HepG2 (cell line): Measurements from ENCODE around the gene CLDND2. TPM values are rescaled to one million over a fixed set of nuclear protein-coding genes. Genes with fewer than 3 reads are reported as not detected.

Experiments
- ATM ChIP-seq: fragments of 450-650 bp; IDR thresholded peaks from 2 replicates; pipeline ENCODE4 v1.7.1; 2017; ENCODE audit warnings: mild to moderate bottlenecking, borderline replicate concordance
- CENPT ChIP-seq: sonication (generic); formaldehyde crosslinking; IDR thresholded peaks from 2 replicates; pipeline ENCODE4 v1.8.0; 2022; ENCODE audit warnings: low read depth, mild to moderate bottlenecking, moderate library complexity, missing genetic modification reagents
- CREB1 ChIP-seq, 2 experiments: fragments of 450-650 bp in 1 of 2; IDR thresholded peaks; 2 replicates each; pipeline ENCODE4 v1.6.1; 2016 to 2017; ENCODE audit warnings: control low read depth in 1 of 2, mild to moderate bottlenecking in 1 of 2, missing compliant biosample characterization in 1 of 2, missing genetic modification characterization in 1 of 2
- KDM2A ChIP-seq: sonication (generic); formaldehyde crosslinking; IDR thresholded peaks from 2 replicates; pipeline ENCODE4 v1.4.0; 2020; ENCODE audit warnings: low read depth, missing genetic modification reagents, borderline replicate concordance
- NR2F1 ChIP-seq, 2 experiments: fragments of 450-650 bp in 1 of 2; formaldehyde crosslinking in 1 of 2; IDR thresholded peaks; 2 replicates each; pipeline versions ENCODE4 v1.5.0 to v1.6.1; 2016 to 2020; ENCODE audit warnings: mild to moderate bottlenecking in 1 of 2, missing compliant biosample characterization in 1 of 2, missing genetic modification reagents in 1 of 2, moderate library complexity in 1 of 2
- RAD21 ChIP-seq: fragments of 450-650 bp; formaldehyde crosslinking; IDR thresholded peaks from 2 replicates; pipeline ENCODE4 v1.5.0; 2020; ENCODE audit warnings: mild to moderate bottlenecking
- ZNF510 ChIP-seq: sonication (generic); formaldehyde crosslinking; IDR thresholded peaks from 2 replicates; pipeline ENCODE4 v1.4.0; 2020; ENCODE audit warnings: low read depth, mild to moderate bottlenecking, missing genetic modification reagents
- ZNF614 ChIP-seq: IDR thresholded peaks from 2 replicates; pipeline ENCODE4 v1.6.1; 2018; ENCODE audit warnings: missing biosample characterization, missing genetic modification reagents, inconsistent platforms, borderline replicate concordance
- ZNF672 ChIP-seq: sonication (generic); formaldehyde crosslinking; IDR thresholded peaks from 2 replicates; pipeline ENCODE4 v1.8.1; 2022; ENCODE audit warnings: missing genetic modification reagents
- ZNF790 ChIP-seq: sonication (generic); formaldehyde crosslinking; IDR thresholded peaks from 2 replicates; pipeline ENCODE4 v1.8.0; 2022; ENCODE audit warnings: missing genetic modification reagents, mild to moderate bottlenecking, borderline replicate concordance
- polyA plus RNA-seq, 8 experiments: library from polyadenylated mRNA; depleted of rRNA in 3 of 8; stranded (reverse) in 7 of 8; unstranded in 1 of 8; fragments of >200 nt; fragmentation: Illumina TruSeq in 4 of 8; extraction: Trizol in 4 of 8; gene quantifications; 2 replicates each; pipeline versions ENCODE4 v1.2.1 to v1.2.3, GENCODE V29; 2011 to 2016; ENCODE audit warnings: low read depth in 4 of 8, missing spikeins in 1 of 8, mixed read lengths in 1 of 8; ENCODE audit not compliant: insufficient read depth in 1 of 8
- total RNA-seq, 5 experiments: library from RNA; depleted of rRNA; stranded (reverse); fragments of >200 nt; fragmentation: Illumina TruSeq; extraction: Trizol; gene quantifications; 2 replicates each; pipeline ENCODE4 v1.2.3, GENCODE V29; 2016; ENCODE audit warnings: low read depth in 1 of 5
- TF ChIP-seq, protein P1 (sequence below): sonication (generic); formaldehyde crosslinking; IDR thresholded peaks from 2 replicates; pipeline ENCODE4 v1.4.0; 2020; ENCODE audit warnings: missing genetic modification reagents
- TF ChIP-seq, protein P2 (sequence below): sonication (generic); formaldehyde crosslinking; IDR thresholded peaks from 2 replicates; pipeline ENCODE4 v1.5.1; 2020; ENCODE audit warnings: missing genetic modification reagents, mild to moderate bottlenecking, borderline replicate concordance
- TF ChIP-seq, protein P3 (sequence below): sonication (generic); formaldehyde crosslinking; IDR thresholded peaks from 2 replicates; pipeline ENCODE4 v1.8.1; 2023; ENCODE audit warnings: missing genetic modification reagents, mild to moderate bottlenecking, borderline replicate concordance
- TF ChIP-seq, protein P4 (sequence below): sonication (generic); formaldehyde crosslinking; IDR thresholded peaks from 2 replicates; pipeline ENCODE4 v1.4.0; 2020; ENCODE audit warnings: missing genetic modification reagents, low read depth, mild to moderate bottlenecking, borderline replicate concordance
- TF ChIP-seq, protein P5 (sequence below): sonication (generic); formaldehyde crosslinking; IDR thresholded peaks from 2 replicates; pipeline ENCODE4 v1.4.0; 2020; ENCODE audit warnings: mild to moderate bottlenecking, missing genetic modification reagents
- TF ChIP-seq, protein P6 (sequence below): sonication (generic); formaldehyde crosslinking; IDR thresholded peaks from 2 replicates; pipeline ENCODE4 v1.8.1; 2022; ENCODE audit warnings: low read depth, mild to moderate bottlenecking, missing genetic modification reagents
- TF ChIP-seq, protein P7 (sequence below): sonication (generic); formaldehyde crosslinking; IDR thresholded peaks from 2 replicates; pipeline ENCODE4 v1.4.0; 2020; ENCODE audit warnings: missing genetic modification reagents

The CLDND2 gene
- total and polyA plus RNA-seq, 2 of the 13 experiments (the other 11 are each of a cell fraction or from before 2014, with no cell fraction given): 0.84 to 1.8 TPM

DNA sequence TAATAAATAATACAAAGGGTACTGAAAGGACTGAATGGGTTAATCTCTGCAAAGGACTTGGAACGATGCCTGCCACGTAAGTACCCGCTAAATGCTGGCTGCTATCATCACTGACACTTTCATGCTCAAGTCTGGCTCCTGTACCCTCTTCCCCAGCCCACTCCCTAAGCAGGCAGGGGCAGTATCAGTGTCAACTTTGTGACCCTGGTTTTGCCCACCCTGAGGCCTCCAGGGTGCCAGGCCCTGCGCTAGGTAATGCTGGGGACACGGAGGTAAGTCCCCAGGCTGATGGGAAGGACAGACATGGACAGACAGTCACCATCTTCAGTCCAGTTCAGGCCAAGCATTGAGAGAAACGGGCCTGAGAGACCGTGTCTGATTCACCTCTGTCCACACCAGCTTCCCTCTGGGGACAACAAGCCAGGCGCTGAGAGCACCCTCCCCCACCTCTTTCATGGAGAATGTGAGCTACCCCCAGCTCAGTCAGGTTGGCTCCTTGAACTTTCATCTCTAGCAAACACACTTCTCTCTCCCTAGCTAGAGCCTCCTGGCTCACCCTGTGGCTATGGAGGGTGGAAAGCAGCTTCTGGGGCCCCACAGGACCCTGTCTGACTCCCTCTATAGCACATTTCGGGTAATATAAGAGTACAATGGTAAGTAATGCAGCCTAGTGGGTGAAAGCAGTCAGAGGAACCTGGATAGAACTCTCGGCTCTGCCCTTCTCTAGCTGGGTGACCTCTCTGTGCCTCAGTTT lies 3.4 kb downstream of the CLDND2 start (continued):
- TF ChIP-seq, protein P1, sequence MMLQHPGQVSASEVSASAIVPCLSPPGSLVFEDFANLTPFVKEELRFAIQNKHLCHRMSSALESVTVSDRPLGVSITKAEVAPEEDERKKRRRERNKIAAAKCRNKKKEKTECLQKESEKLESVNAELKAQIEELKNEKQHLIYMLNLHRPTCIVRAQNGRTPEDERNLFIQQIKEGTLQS (CRISPR knock-in tag): 0 out of 2 replicates have a peak, but pooled peaks have one; percentile 45
- TF ChIP-seq, protein P2, sequence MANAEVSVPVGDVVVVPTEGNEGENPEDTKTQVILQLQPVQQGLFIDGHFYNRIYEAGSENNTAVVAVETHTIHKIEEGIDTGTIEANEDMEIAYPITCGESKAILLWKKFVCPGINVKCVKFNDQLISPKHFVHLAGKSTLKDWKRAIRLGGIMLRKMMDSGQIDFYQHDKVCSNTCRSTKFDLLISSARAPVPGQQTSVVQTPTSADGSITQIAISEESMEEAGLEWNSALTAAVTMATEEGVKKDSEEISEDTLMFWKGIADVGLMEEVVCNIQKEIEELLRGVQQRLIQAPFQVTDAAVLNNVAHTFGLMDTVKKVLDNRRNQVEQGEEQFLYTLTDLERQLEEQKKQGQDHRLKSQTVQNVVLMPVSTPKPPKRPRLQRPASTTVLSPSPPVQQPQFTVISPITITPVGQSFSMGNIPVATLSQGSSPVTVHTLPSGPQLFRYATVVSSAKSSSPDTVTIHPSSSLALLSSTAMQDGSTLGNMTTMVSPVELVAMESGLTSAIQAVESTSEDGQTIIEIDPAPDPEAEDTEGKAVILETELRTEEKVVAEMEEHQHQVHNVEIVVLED: no peak; the same call in 1 of the 2 replicates
- TF ChIP-seq, protein P3, sequence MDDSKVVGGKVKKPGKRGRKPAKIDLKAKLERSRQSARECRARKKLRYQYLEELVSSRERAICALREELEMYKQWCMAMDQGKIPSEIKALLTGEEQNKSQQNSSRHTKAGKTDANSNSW (CRISPR knock-in tag): 0 out of 2 replicates have a peak, but pooled peaks have one; percentile 37
- TF ChIP-seq ZNF614 (CRISPR knock-in tag) (peak; percentile 60; the same call in 1 of the 2 replicates), CREB1 (IDR thresholded peaks at IDR 0.05) (no peak), CREB1 (CRISPR knock-in tag; IDR thresholded peaks at IDR 0.05) (no peak; the same call in 1 of the 2 replicates), ZNF790 (CRISPR knock-in tag) (no peak), ZNF510 (no peak), ZNF672 (CRISPR knock-in tag) (no peak), NR2F1 (CRISPR knock-in tag; IDR thresholded peaks at IDR 0.05) (peak; percentile 39 to 41), KDM2A (CRISPR knock-in tag) (peak; percentile 45; the same call in 1 of the 2 replicates), ATM (no peak), CENPT (CRISPR knock-in tag) (no peak), RAD21 (no peak; the same call in none of the 2 replicates)
- TF ChIP-seq, protein P4, sequence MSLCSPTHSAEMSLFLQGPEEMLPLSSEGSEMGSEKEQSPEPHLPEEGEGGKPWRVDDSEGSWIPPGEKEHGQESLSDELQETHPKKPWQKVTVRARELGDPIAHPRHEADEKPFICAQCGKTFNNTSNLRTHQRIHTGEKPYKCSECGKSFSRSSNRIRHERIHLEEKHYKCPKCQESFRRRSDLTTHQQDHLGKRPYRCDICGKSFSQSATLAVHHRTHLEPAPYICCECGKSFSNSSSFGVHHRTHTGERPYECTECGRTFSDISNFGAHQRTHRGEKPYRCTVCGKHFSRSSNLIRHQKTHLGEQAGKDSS (CRISPR knock-in tag): peak; percentile 81; the same call in 1 of the 2 replicates
- TF ChIP-seq, protein P5, sequence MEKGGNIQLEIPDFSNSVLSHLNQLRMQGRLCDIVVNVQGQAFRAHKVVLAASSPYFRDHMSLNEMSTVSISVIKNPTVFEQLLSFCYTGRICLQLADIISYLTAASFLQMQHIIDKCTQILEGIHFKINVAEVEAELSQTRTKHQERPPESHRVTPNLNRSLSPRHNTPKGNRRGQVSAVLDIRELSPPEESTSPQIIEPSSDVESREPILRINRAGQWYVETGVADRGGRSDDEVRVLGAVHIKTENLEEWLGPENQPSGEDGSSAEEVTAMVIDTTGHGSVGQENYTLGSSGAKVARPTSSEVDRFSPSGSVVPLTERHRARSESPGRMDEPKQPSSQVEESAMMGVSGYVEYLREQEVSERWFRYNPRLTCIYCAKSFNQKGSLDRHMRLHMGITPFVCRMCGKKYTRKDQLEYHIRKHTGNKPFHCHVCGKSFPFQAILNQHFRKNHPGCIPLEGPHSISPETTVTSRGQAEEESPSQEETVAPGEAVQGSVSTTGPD (CRISPR knock-in tag): no peak
- TF ChIP-seq, protein P6, sequence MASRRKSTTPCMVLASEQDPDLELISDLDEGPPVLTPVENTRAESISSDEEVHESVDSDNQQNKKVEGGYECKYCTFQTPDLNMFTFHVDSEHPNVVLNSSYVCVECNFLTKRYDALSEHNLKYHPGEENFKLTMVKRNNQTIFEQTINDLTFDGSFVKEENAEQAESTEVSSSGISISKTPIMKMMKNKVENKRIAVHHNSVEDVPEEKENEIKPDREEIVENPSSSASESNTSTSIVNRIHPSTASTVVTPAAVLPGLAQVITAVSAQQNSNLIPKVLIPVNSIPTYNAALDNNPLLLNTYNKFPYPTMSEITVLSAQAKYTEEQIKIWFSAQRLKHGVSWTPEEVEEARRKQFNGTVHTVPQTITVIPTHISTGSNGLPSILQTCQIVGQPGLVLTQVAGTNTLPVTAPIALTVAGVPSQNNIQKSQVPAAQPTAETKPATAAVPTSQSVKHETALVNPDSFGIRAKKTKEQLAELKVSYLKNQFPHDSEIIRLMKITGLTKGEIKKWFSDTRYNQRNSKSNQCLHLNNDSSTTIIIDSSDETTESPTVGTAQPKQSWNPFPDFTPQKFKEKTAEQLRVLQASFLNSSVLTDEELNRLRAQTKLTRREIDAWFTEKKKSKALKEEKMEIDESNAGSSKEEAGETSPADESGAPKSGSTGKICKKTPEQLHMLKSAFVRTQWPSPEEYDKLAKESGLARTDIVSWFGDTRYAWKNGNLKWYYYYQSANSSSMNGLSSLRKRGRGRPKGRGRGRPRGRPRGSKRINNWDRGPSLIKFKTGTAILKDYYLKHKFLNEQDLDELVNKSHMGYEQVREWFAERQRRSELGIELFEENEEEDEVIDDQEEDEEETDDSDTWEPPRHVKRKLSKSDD (CRISPR knock-in tag): peak; percentile 56
- TF ChIP-seq, protein P7, sequence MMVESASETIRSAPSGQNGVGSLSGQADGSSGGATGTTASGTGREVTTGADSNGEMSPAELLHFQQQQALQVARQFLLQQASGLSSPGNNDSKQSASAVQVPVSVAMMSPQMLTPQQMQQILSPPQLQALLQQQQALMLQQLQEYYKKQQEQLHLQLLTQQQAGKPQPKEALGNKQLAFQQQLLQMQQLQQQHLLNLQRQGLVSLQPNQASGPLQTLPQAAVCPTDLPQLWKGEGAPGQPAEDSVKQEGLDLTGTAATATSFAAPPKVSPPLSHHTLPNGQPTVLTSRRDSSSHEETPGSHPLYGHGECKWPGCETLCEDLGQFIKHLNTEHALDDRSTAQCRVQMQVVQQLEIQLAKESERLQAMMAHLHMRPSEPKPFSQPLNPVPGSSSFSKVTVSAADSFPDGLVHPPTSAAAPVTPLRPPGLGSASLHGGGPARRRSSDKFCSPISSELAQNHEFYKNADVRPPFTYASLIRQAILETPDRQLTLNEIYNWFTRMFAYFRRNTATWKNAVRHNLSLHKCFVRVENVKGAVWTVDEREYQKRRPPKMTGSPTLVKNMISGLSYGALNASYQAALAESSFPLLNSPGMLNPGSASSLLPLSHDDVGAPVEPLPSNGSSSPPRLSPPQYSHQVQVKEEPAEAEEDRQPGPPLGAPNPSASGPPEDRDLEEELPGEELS (CRISPR knock-in tag): peak; percentile 82
